IPS DF 4.7 (cell line): ENCODE data around the gene PEX10.

Experiments used
- DNase-seq: peaks from one replicate; pipeline ENCODE4 v3.0.0-alpha.2; 2013; ENCODE audit warnings: low spot score; ENCODE audit errors: extremely low read depth

The PEX10 gene

GRCh38 chr1:2405588-2406295 is 6.6 kb downstream of the PEX10 start:
- DNase-seq, result no peak

- DNase-seq, result no peak
These were observed 7.4 kb downstream of the PEX10 start for GRCh38 chr1:2404890-2405511.

- DNase-seq, result no peak
These were observed 8.0 kb downstream of the PEX10 start for GRCh38 chr1:2404142-2404889.

GRCh38 chr1:2403273-2403672 is 9.1 kb downstream of the PEX10 start:
- no peak for DNase-seq

- DNase-seq, result no peak
These were observed 9.9 kb downstream of the PEX10 start for GRCh38 chr1:2402420-2402819.

- DNase-seq, result no peak
These were observed 11.3 kb downstream of the PEX10 start for GRCh38 chr1:2400950-2401649.

- no peak for DNase-seq
These were observed 11.8 kb downstream of the PEX10 start for GRCh38 chr1:2400576-2400909.

- no peak for DNase-seq
These were observed 12.3 kb downstream of the PEX10 start for GRCh38 chr1:2399890-2400575.

- no peak for DNase-seq
These were observed 13.5 kb downstream of the PEX10 start for GRCh38 chr1:2398871-2399270.

GRCh38 chr1:2397007-2397679 is 15.2 kb downstream of the PEX10 start:
- no peak for DNase-seq

GRCh38 chr1:2396476-2396875 is 15.9 kb downstream of the PEX10 start:
- no peak for DNase-seq

GRCh38 chr1:2396059-2396458 is 16.3 kb downstream of the PEX10 start:
- no peak for DNase-seq

GRCh38 chr1:2395245-2395644 is 17.1 kb downstream of the PEX10 start:
- DNase-seq, result no peak

- no peak for DNase-seq
These were observed 17.6 kb downstream of the PEX10 start for GRCh38 chr1:2394761-2395160.

GRCh38 chr1:2394220-2394619 is 18.1 kb downstream of the PEX10 start:
- no peak for DNase-seq

- DNase-seq, result no peak
These were observed 18.9 kb downstream of the PEX10 start for GRCh38 chr1:2393471-2393877.

- no peak for DNase-seq
These were observed 19.7 kb downstream of the PEX10 start for GRCh38 chr1:2392686-2393085.

- DNase-seq, result no peak
These were observed 20.3 kb downstream of the PEX10 start for GRCh38 chr1:2391931-2392509.

- peak; percentile 86 for DNase-seq
These were observed 21.1 kb downstream of the PEX10 start, which contains the start of the genes MORN1 and RER1 for GRCh38 chr1:2391041-2391930. Gene MORN1, minus strand, starts transcription at chr1:2391554. Its CDS starts 21 bp downstream, at chr1:2391533. Gene RER1, plus strand, starts transcription at chr1:2391841. Its CDS starts 3,950 bp downstream, at chr1:2395791.
